IMR-90 (cell line): Measurements from ENCODE around the gene TRPC4AP. TPM values are rescaled to one million over a fixed set of nuclear protein-coding genes. Genes with fewer than 3 reads are reported as not detected.

ENCODE experiments used
- ATAC-seq: fragments of 200-7000 bp; cut with Tn5 transposase; 2 replicates; pipeline ENCODE4 v1.9.1; 2020; ENCODE audit warnings: low read depth, mild to moderate bottlenecking, moderate library complexity
- BruUV-seq: library from RNA; stranded (reverse); fragments of 400-500 nt; replicated peaks from 2 replicates; lab custom pipeline; 2021; lab: Mats Ljungman, UMichigan
- CTCF ChIA-PET: fragments of 300-600 bp; formaldehyde crosslinking; extraction: SDS; loops from one replicate; lab custom pipeline; 2021; ENCODE audit warnings: antibody characterized with exemption; lab: Yijun Ruan, JAX
- POLR2A ChIA-PET: fragments of 300-600 bp; sonication (Branson Sonifier 250); formaldehyde crosslinking; loops from one replicate; lab custom pipeline; 2022; ENCODE audit warnings: antibody characterized with exemption; ENCODE audit not compliant: unreplicated experiment; lab: Charles Lee
- DNase-seq: peaks from one replicate; pipeline ENCODE4 v3.0.0; 2013
- H2AFZ ChIP-seq: replicated peaks from 2 replicates; pipeline ENCODE3; 2013; ENCODE audit warnings: low read length, mild to moderate bottlenecking; ENCODE audit not compliant: poor library complexity
- H2AK5ac ChIP-seq: 2 replicates; pipeline ENCODE4 v1.6.1; 2013; ENCODE audit warnings: low read depth, low read length, inconsistent platforms
- H2AK9ac ChIP-seq: replicated peaks from 2 replicates; pipeline ENCODE3; 2013; ENCODE audit warnings: mild to moderate bottlenecking, low read depth, low read length, moderate library complexity; ENCODE audit not compliant: poor library complexity
- H2BK120ac ChIP-seq: 2 replicates; pipeline ENCODE4 v1.6.1; 2013; ENCODE audit warnings: low read depth, low read length, inconsistent platforms
- H2BK15ac ChIP-seq: 3 replicates; pipeline ENCODE4 v1.6.1; 2013; ENCODE audit warnings: low read depth, low read length, inconsistent platforms
- H2BK20ac ChIP-seq: 2 replicates; pipeline ENCODE4 v1.6.1; 2013; ENCODE audit warnings: low read depth, mild to moderate bottlenecking, inconsistent platforms, low read length, moderate library complexity
- H2BK5ac ChIP-seq: 2 replicates; pipeline ENCODE4 v1.6.1; 2013; ENCODE audit warnings: mild to moderate bottlenecking, low read depth, low read length, inconsistent platforms; ENCODE audit not compliant: poor library complexity, severe bottlenecking
- H3K14ac ChIP-seq: replicated peaks from 2 replicates; pipeline ENCODE4 v1.6.1; 2013; ENCODE audit warnings: low read depth, low read length, inconsistent platforms
- H3K18ac ChIP-seq: 2 replicates; pipeline ENCODE4 v1.6.1; 2013; ENCODE audit warnings: low read depth, low read length, control low read depth
- H3K23ac ChIP-seq: 2 replicates; pipeline ENCODE4 v1.6.1; 2013; ENCODE audit warnings: low read depth, low read length, inconsistent platforms
- H3K27ac ChIP-seq: 2 replicates; pipeline ENCODE4 v1.5.1; 2013; ENCODE audit warnings: mild to moderate bottlenecking, control low read depth, low read length; ENCODE audit not compliant: insufficient read depth
- H3K27me3 ChIP-seq: 2 replicates; pipeline ENCODE4 v1.6.1; 2013; ENCODE audit warnings: low read length; ENCODE audit not compliant: control insufficient read depth, insufficient read depth
- H3K36me3 ChIP-seq: 2 replicates; pipeline ENCODE4 v1.6.1; 2013; ENCODE audit warnings: low read length, mixed read lengths; ENCODE audit not compliant: control insufficient read depth, insufficient read depth
- H3K4ac ChIP-seq: 2 replicates; pipeline ENCODE4 v1.6.1; 2013; ENCODE audit warnings: low read depth, low read length, inconsistent platforms
- H3K4me1 ChIP-seq: 2 replicates; pipeline ENCODE4 v1.6.1; 2013; ENCODE audit warnings: low read length, mixed read lengths; ENCODE audit not compliant: control insufficient read depth, insufficient read depth
- H3K4me2 ChIP-seq: 2 replicates; pipeline ENCODE4 v1.6.1; 2013; ENCODE audit warnings: low read depth, mild to moderate bottlenecking, control low read depth, low read length, moderate library complexity
- H3K4me3 ChIP-seq: 2 replicates; pipeline ENCODE4 v1.5.1; 2013; ENCODE audit warnings: low read depth, mild to moderate bottlenecking, control low read depth, low read length, moderate library complexity; ENCODE audit not compliant: insufficient read depth
- H3K56ac ChIP-seq: 2 replicates; pipeline ENCODE4 v1.6.1; 2013; ENCODE audit warnings: low read length, inconsistent platforms; ENCODE audit not compliant: insufficient read depth; ENCODE audit errors: extremely low read depth
- H3K79me1 ChIP-seq, 2 experiments: 2 replicates each; pipeline ENCODE4 v1.6.1; 2013; ENCODE audit warnings: low read length in 2 of 2, inconsistent platforms in 1 of 2, low read depth in 1 of 2
- H3K9ac ChIP-seq: 2 replicates; pipeline ENCODE4 v1.6.1; 2013; ENCODE audit warnings: low read depth, low read length, control low read depth
- H3K9me1 ChIP-seq: 2 replicates; pipeline ENCODE4 v1.6.1; 2013; ENCODE audit warnings: low read length, inconsistent platforms; ENCODE audit not compliant: insufficient read depth
- H3K9me3 ChIP-seq: 2 replicates; pipeline ENCODE4 v1.6.1; 2013; ENCODE audit warnings: low read length; ENCODE audit not compliant: control insufficient read depth, insufficient read depth
- H4K20me1 ChIP-seq: 2 replicates; pipeline ENCODE4 v1.6.1; 2013; ENCODE audit warnings: low read length, inconsistent platforms; ENCODE audit not compliant: insufficient read depth
- H4K5ac ChIP-seq: 2 replicates; pipeline ENCODE4 v1.6.1; 2013; ENCODE audit warnings: mild to moderate bottlenecking, low read depth, low read length, control low read depth
- H4K8ac ChIP-seq, 2 experiments: 2 replicates each; pipeline ENCODE4 v1.6.1; 2013; ENCODE audit warnings: low read depth in 2 of 2, low read length in 2 of 2, control low read depth in 1 of 2, inconsistent platforms in 1 of 2
- H4K91ac ChIP-seq: 2 replicates; pipeline ENCODE4 v1.6.1; 2013; ENCODE audit warnings: low read depth, low read length, inconsistent platforms; ENCODE audit not compliant: insufficient read depth
- BHLHE40 ChIP-seq: fragments of 150-350 bp; IDR thresholded peaks from 2 replicates; pipeline ENCODE4 v1.6.1; 2016; ENCODE audit warnings: mild to moderate bottlenecking, low read depth, low read length
- CEBPB ChIP-seq: IDR thresholded peaks from 2 replicates; pipeline ENCODE4 v1.6.1; 2012; ENCODE audit warnings: low read depth, low read length, improper control_type of control experiment
- CHD1 ChIP-seq: IDR thresholded peaks from 2 replicates; pipeline ENCODE4 v1.6.1; 2012; ENCODE audit warnings: low read depth, low read length, improper control_type of control experiment
- CTCF ChIP-seq: conservative IDR thresholded peaks from 2 replicates; pipeline ENCODE4 v1.5.1; 2012; ENCODE audit warnings: mild to moderate bottlenecking, low read depth, low read length, improper control_type of control experiment
- FOS ChIP-seq: fragments of 150-350 bp; IDR thresholded peaks from 2 replicates; pipeline ENCODE4 v1.6.1; 2016; ENCODE audit warnings: low read depth, low read length
- MAFK ChIP-seq: IDR thresholded peaks from 2 replicates; pipeline ENCODE4 v1.6.1; 2012; ENCODE audit warnings: low read depth, low read length, improper control_type of control experiment
- MXI1 ChIP-seq: IDR thresholded peaks from 2 replicates; pipeline ENCODE4 v1.6.1; 2012; ENCODE audit warnings: low read depth, mild to moderate bottlenecking, low read length, moderate library complexity, borderline replicate concordance
- NFE2L2 ChIP-seq: fragments of 150-350 bp; IDR thresholded peaks from 2 replicates; pipeline ENCODE4 v1.6.1; 2016; ENCODE audit warnings: low read depth, mild to moderate bottlenecking, low read length
- POLR2A ChIP-seq: IDR thresholded peaks from 2 replicates; pipeline ENCODE4 v1.6.1; 2012; ENCODE audit warnings: mild to moderate bottlenecking, low read depth, low read length
- RFX5 ChIP-seq: IDR thresholded peaks from 2 replicates; pipeline ENCODE4 v1.8.0; 2012; ENCODE audit warnings: low read depth, mild to moderate bottlenecking, low read length, moderate library complexity
- WGBS, 2 experiments: methylation state at CpG; one replicate each; pipeline versions ENCODE4 v1.1.5 to v1.1.7; 2013; ENCODE audit warnings: missing lambda C conversion rate in 2 of 2; ENCODE audit not compliant: insufficient read length in 1 of 2; ENCODE audit errors: extremely low coverage in 2 of 2; 5-methylcytosine and 5-hydroxymethylcytosine counted together
- dilution Hi-C: fragments of 300-500 bp; cut with HindIII; formaldehyde crosslinking; loops from one replicate; pipeline ENCODE4 v1.14.3; 2018; ENCODE audit warnings: low sequenced_read_pairs; ENCODE audit not compliant: unreplicated experiment
- in situ Hi-C: fragments of 300-500 bp; cut with MboI; formaldehyde crosslinking; loops from 3 replicates; pipeline ENCODE4 v1.14.3; 2019; ENCODE audit warnings: low sequenced_read_pairs, inconsistent platforms, mixed read lengths
- intact Hi-C: fragments of 100-400 bp; cut with micrococcal nuclease; formaldehyde crosslinking; loops from 2 replicates; pipeline ENCODE4 v1.10.0; 2022
- polyA plus RNA-seq, 3 experiments: library from polyadenylated mRNA; depleted of rRNA; stranded (reverse); fragments of >200 nt; gene quantifications; 2 replicates each; pipeline ENCODE4 v1.2.3, GENCODE V29; 2012; ENCODE audit warnings: low replicate concordance in 1 of 3
- total RNA-seq: library from RNA; depleted of rRNA; stranded (reverse); fragments of >200 nt; gene quantifications from 2 replicates; pipeline ENCODE4 v1.2.3, GENCODE V29; 2012
- TF ChIP-seq, protein P1 (sequence below): fragments of 150-350 bp; IDR thresholded peaks from 2 replicates; pipeline ENCODE4 v1.6.1; 2017; ENCODE audit warnings: mild to moderate bottlenecking, antibody characterized with exemption, low read length, low read depth
- TF ChIP-seq, protein P2 (sequence below): fragments of 150-350 bp; IDR thresholded peaks from 2 replicates; pipeline ENCODE4 v1.6.1; 2016; ENCODE audit warnings: low read depth, mild to moderate bottlenecking, low read length, moderate library complexity, borderline replicate concordance

TRPC4AP gene
- total and polyA plus RNA-seq, 2 of the 4 experiments (the other 2 are of a cell fraction) = 41.0 to 81.0 TPM

GRCh38 chr20:34971561-34972235 is 120.9 kb downstream of the TRPC4AP start:
- Histone ChIP-seq H3K9me3 (no peaks in the 10 kb centered on the region), H3K9me1 (0 out of 2 replicates have a peak, but pooled peaks cover 8% of the 10 kb centered on the region), H2BK15ac (no peak overlapping the region), H2BK5ac (no peak overlapping the region), H3K36me3 (no peaks in the 10 kb centered on the region), H4K8ac (no peak overlapping the region), H3K27me3 (peaks cover 35% of the 10 kb centered on the region), H3K56ac (no peak overlapping the region), H4K5ac (no peak overlapping the region), H3K9ac (no peak overlapping the region), H3K4me1 (no peaks in the 10 kb centered on the region), H2BK20ac (no peak overlapping the region), H3K23ac (no peak overlapping the region), H3K4me2 (no peak overlapping the region), H3K18ac (no peak overlapping the region), H2BK120ac (no peak overlapping the region), H3K79me1 (no peaks in the 10 kb centered on the region), H2AK9ac (no peak overlapping the region), H3K4me3 (no peak overlapping the region), H3K27ac (no peak overlapping the region), H4K91ac (no peak overlapping the region), H2AFZ (peak overlapping the region; percentile 33), H3K4ac (no peak overlapping the region), H3K14ac (no peak overlapping the region; the same call in 1 of the 2 replicates), H2AK5ac (no peak overlapping the region), H4K20me1 (no peaks in the 10 kb centered on the region)
- in situ Hi-C loops = no loop called here
- dilution Hi-C loops = no loop called here
- TF ChIP-seq RFX5 = no peak
- no peak for TF ChIP-seq BHLHE40
- no peak for TF ChIP-seq CTCF
- TF ChIP-seq CHD1 = no peak
- no peak for TF ChIP-seq MAFK
- no peak for TF ChIP-seq FOS
- TF ChIP-seq POLR2A = no peak
- no peak for TF ChIP-seq MXI1
- TF ChIP-seq, protein P1, sequence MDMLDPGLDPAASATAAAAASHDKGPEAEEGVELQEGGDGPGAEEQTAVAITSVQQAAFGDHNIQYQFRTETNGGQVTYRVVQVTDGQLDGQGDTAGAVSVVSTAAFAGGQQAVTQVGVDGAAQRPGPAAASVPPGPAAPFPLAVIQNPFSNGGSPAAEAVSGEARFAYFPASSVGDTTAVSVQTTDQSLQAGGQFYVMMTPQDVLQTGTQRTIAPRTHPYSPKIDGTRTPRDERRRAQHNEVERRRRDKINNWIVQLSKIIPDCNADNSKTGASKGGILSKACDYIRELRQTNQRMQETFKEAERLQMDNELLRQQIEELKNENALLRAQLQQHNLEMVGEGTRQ = no peak
- TF ChIP-seq, protein P2, sequence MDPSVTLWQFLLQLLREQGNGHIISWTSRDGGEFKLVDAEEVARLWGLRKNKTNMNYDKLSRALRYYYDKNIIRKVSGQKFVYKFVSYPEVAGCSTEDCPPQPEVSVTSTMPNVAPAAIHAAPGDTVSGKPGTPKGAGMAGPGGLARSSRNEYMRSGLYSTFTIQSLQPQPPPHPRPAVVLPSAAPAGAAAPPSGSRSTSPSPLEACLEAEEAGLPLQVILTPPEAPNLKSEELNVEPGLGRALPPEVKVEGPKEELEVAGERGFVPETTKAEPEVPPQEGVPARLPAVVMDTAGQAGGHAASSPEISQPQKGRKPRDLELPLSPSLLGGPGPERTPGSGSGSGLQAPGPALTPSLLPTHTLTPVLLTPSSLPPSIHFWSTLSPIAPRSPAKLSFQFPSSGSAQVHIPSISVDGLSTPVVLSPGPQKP = no peak
- no peak for TF ChIP-seq CEBPB
- no peak for TF ChIP-seq NFE2L2
- POLR2A ChIA-PET = no interaction called here
- CTCF ChIA-PET = interaction anchor here (0.8 kb wide), 1 partner anchor 17 kb away, joined by 4 read pairs; no protein-coding TSS in a partner anchor
- intact Hi-C loops = no loop called here
- no peak for ATAC-seq
- no TSS peak for BruUV-seq
- 28% methylated on average over 6 of the region's 10 CpGs; no CpG with 5 or more reads in 1 of the 2 experiments for WGBS, 2 experiments
- no peak for DNase-seq
